H9 (cell line): ENCODE measurements around the gene CDC42EP4. TPM values are rescaled to one million over a fixed set of nuclear protein-coding genes. Genes with fewer than 3 reads are reported as not detected.

Source experiments
- DNase-seq: peaks from one replicate; pipeline ENCODE4 v3.0.0-alpha.2; 2017
- H2AFZ ChIP-seq: one replicate; pipeline ENCODE4 v1.6.1; 2013; ENCODE audit warnings: mild to moderate bottlenecking, low read length, control low read depth, moderate library complexity
- H2AK5ac ChIP-seq: 2 replicates; pipeline ENCODE4 v1.6.1; 2013; ENCODE audit warnings: low read length, control low read depth, mixed read lengths; ENCODE audit not compliant: insufficient read length
- H2BK120ac ChIP-seq: one replicate; pipeline ENCODE4 v1.6.1; 2013; ENCODE audit warnings: low read depth, mild to moderate bottlenecking, low read length, control low read depth, inconsistent platforms; ENCODE audit not compliant: poor library complexity, severe bottlenecking
- H2BK12ac ChIP-seq: 2 replicates; pipeline ENCODE4 v1.6.1; 2013; ENCODE audit warnings: low read length, control low read depth, mixed read lengths, low read depth; ENCODE audit not compliant: insufficient read length
- H2BK15ac ChIP-seq: 2 replicates; pipeline ENCODE4 v1.6.1; 2013; ENCODE audit warnings: low read depth, low read length, control low read depth
- H2BK20ac ChIP-seq: one replicate; pipeline ENCODE4 v1.6.1; 2013; ENCODE audit warnings: low read depth, mild to moderate bottlenecking, low read length, control low read depth, inconsistent platforms; ENCODE audit not compliant: poor library complexity, severe bottlenecking
- H2BK5ac ChIP-seq: 2 replicates; pipeline ENCODE4 v1.6.1; 2013; ENCODE audit warnings: low read length, control low read depth, mixed read lengths; ENCODE audit not compliant: insufficient read length
- H3K14ac ChIP-seq: 2 replicates; pipeline ENCODE4 v1.6.1; 2013; ENCODE audit warnings: low read length, control low read depth; ENCODE audit not compliant: insufficient read depth
- H3K18ac ChIP-seq: 2 replicates; pipeline ENCODE4 v1.6.1; 2013; ENCODE audit warnings: low read depth, mild to moderate bottlenecking, mixed read lengths, low read length, control low read depth; ENCODE audit not compliant: insufficient read length
- H3K23ac ChIP-seq: 2 replicates; pipeline ENCODE4 v1.6.1; 2013; ENCODE audit warnings: low read length, control low read depth, mixed read lengths, low read depth; ENCODE audit not compliant: insufficient read length
- H3K23me2 ChIP-seq: 2 replicates; pipeline ENCODE4 v1.6.1; 2013; ENCODE audit warnings: low read depth, mild to moderate bottlenecking, mixed read lengths, low read length, control low read depth; ENCODE audit not compliant: insufficient read length, poor library complexity, severe bottlenecking
- H3K27ac ChIP-seq: 2 replicates; pipeline ENCODE4 v1.5.1; 2013; ENCODE audit warnings: low read length, control low read depth, mixed read lengths, low read depth; ENCODE audit not compliant: insufficient read length
- H3K27me3 ChIP-seq: 2 replicates; pipeline ENCODE4 v1.6.1; 2013; ENCODE audit warnings: low read length, control low read depth, inconsistent platforms; ENCODE audit not compliant: insufficient read depth
- H3K4ac ChIP-seq: 2 replicates; pipeline ENCODE4 v1.6.1; 2013; ENCODE audit warnings: low read depth, mild to moderate bottlenecking, control low read depth, inconsistent platforms, low read length, moderate library complexity
- H3K4me1 ChIP-seq: 2 replicates; pipeline ENCODE4 v1.6.1; 2013; ENCODE audit warnings: low read length, control low read depth, inconsistent platforms; ENCODE audit not compliant: insufficient read depth
- H3K4me2 ChIP-seq: 2 replicates; pipeline ENCODE4 v1.6.1; 2013; ENCODE audit warnings: low read length, control low read depth, mixed read lengths; ENCODE audit not compliant: insufficient read length, insufficient read depth
- H3K56ac ChIP-seq: 2 replicates; pipeline ENCODE4 v1.6.1; 2013; ENCODE audit warnings: low read depth, mild to moderate bottlenecking, mixed read lengths, low read length, control low read depth; ENCODE audit not compliant: insufficient read length
- H3K79me1 ChIP-seq: 2 replicates; pipeline ENCODE4 v1.6.1; 2013; ENCODE audit warnings: low read depth, mild to moderate bottlenecking, moderate library complexity, low read length, control low read depth, inconsistent platforms; ENCODE audit not compliant: insufficient read depth, poor library complexity, severe bottlenecking
- H3K79me2 ChIP-seq: 2 replicates; pipeline ENCODE4 v1.6.1; 2013; ENCODE audit warnings: low read length, control low read depth, inconsistent platforms; ENCODE audit not compliant: insufficient read depth
- H3K9ac ChIP-seq: 2 replicates; pipeline ENCODE4 v1.6.1; 2013; ENCODE audit warnings: low read length, control low read depth, mixed read lengths; ENCODE audit not compliant: insufficient read length; ENCODE audit errors: extremely low read depth
- H3K9me3 ChIP-seq: one replicate; pipeline ENCODE4 v1.6.1; 2013; ENCODE audit warnings: low read depth, low read length, inconsistent platforms; ENCODE audit not compliant: control insufficient read depth
- H3T11ph ChIP-seq: one replicate; pipeline ENCODE4 v1.6.1; 2013; ENCODE audit warnings: mild to moderate bottlenecking, low read length, control low read depth, inconsistent platforms
- H4K20me1 ChIP-seq: one replicate; pipeline ENCODE4 v1.6.1; 2013; ENCODE audit not compliant: control insufficient read depth, insufficient read length, insufficient read depth
- H4K5ac ChIP-seq: 2 replicates; pipeline ENCODE4 v1.6.1; 2013; ENCODE audit warnings: low read depth, mild to moderate bottlenecking, mixed read lengths, low read length, control low read depth; ENCODE audit not compliant: insufficient read length
- H4K8ac ChIP-seq: replicated peaks from 2 replicates; pipeline ENCODE4 v1.6.1; 2013; ENCODE audit warnings: low read length, control low read depth, mixed read lengths, low read depth; ENCODE audit not compliant: insufficient read length
- H4K91ac ChIP-seq: 2 replicates; pipeline ENCODE4 v1.6.1; 2013; ENCODE audit warnings: low read depth, mild to moderate bottlenecking, moderate library complexity, mixed read lengths, low read length, control low read depth; ENCODE audit not compliant: insufficient read length
- H3K27ac Mint-ChIP-seq, 3 experiments: 2 replicates in 2 of 3; 3 replicates in 1 of 3; pipeline ENCODE4 v1.8.0; 2020 to 2021; ENCODE audit warnings: mixed read lengths in 3 of 3, mild to moderate bottlenecking in 1 of 3, moderate library complexity in 1 of 3
- H3K27me3 Mint-ChIP-seq: 2 replicates; pipeline ENCODE4 v1.8.0; 2021; ENCODE audit warnings: low read depth, mild to moderate bottlenecking, moderate library complexity, mixed read lengths
- H3K36me3 Mint-ChIP-seq, 3 experiments: 2 replicates in 2 of 3; 3 replicates in 1 of 3; pipeline ENCODE4 v1.8.0; 2020 to 2021; ENCODE audit warnings: low read depth in 3 of 3, mixed read lengths in 3 of 3; ENCODE audit not compliant: insufficient read depth in 1 of 3
- H3K4me1 Mint-ChIP-seq, 2 experiments: 2 replicates each; pipeline ENCODE4 v1.8.0; 2020; ENCODE audit warnings: mixed read lengths in 2 of 2
- H3K4me3 Mint-ChIP-seq, 2 experiments: 2 replicates in 1 of 2; 3 replicates in 1 of 2; pipeline ENCODE4 v1.8.0; 2020 to 2021; ENCODE audit warnings: mild to moderate bottlenecking in 2 of 2, mixed read lengths in 2 of 2, moderate library complexity in 1 of 2
- H3K9me3 Mint-ChIP-seq, 2 experiments: 2 replicates in 1 of 2; 3 replicates in 1 of 2; pipeline ENCODE4 v1.8.0; 2020; ENCODE audit warnings: mild to moderate bottlenecking in 2 of 2, mixed read lengths in 2 of 2, moderate library complexity in 1 of 2
- CTCF ChIP-seq: fragments of 200-600 bp; sonication (generic); conservative IDR thresholded peaks from 3 replicates; pipeline ENCODE4 v1.8.0; 2021; ENCODE audit warnings: antibody characterized with exemption, mild to moderate bottlenecking
- whole genome bisulfite sequencing: extraction: QIAGEN DNeasy Blood & Tissue Kit; methylation state at CpG from one replicate; pipeline ENCODE4 v1.1.7; 2013; ENCODE audit warnings: missing lambda C conversion rate, low lambda C conversion rate, mixed read lengths; ENCODE audit not compliant: insufficient read length; ENCODE audit errors: extremely low coverage; 5-methylcytosine and 5-hydroxymethylcytosine counted together
- total RNA-seq: library from RNA; stranded (reverse); gene quantifications from 2 replicates; pipeline ENCODE4 v1.2.1, GENCODE V29; 2021

CDC42EP4 gene
- total RNA-seq, 1 experiment from 2014 or later, result 27.1 TPM

GRCh38 chr17:73340093-73340596, 28.3 kb upstream of the CDC42EP4 start:
- Histone ChIP-seq H3K79me2 (no peaks in the 10 kb centered on the region), H3K4ac (no peak overlapping the region), H3K9me3 (no peaks in the 10 kb centered on the region), H4K5ac (no peak overlapping the region), H2AK5ac (no peak overlapping the region), H2AFZ (no peak overlapping the region), H3K27me3 (no peaks in the 10 kb centered on the region), H4K20me1 (no peaks in the 10 kb centered on the region), H4K8ac (no peak overlapping the region), H3K23me2 (peaks cover 4% of the 10 kb centered on the region), H3K18ac (no peak overlapping the region), H2BK12ac (no peak overlapping the region), H2BK15ac (no peak overlapping the region), H3K4me2 (no peak overlapping the region), H2BK120ac (no peak overlapping the region), H2BK20ac (no peak overlapping the region), H3K14ac (no peak overlapping the region), H3K23ac (no peak overlapping the region), H3K79me1 (no peaks in the 10 kb centered on the region), H4K91ac (no peak overlapping the region), H3K4me1 (peaks cover 7% of the 10 kb centered on the region; the same call in 1 of the 2 replicates), H3K27ac (no peak overlapping the region), H3K9ac (no peak overlapping the region), H3T11ph (no peak overlapping the region), H3K56ac (no peak overlapping the region), H2BK5ac (no peak overlapping the region)
- Mint-ChIP-seq H3K9me3 (no peaks in the 10 kb centered on the region), H3K27me3 (peaks cover 3% of the 10 kb centered on the region; the same call in 1 of the 2 replicates), H3K27ac (no peak overlapping the region), H3K36me3 (peaks cover 0 to 6% (median 1%) of the 10 kb centered on the region in 3 experiments; a peak in 3 of 7 replicates), H3K4me3 (0 out of 5 replicates have a peak overlapping the region, but pooled peaks of 1 of the 2 experiments have one; percentile 4), H3K4me1 (peaks cover 50 to 61% of the 10 kb centered on the region in 2 experiments)
- TF ChIP-seq CTCF, result no peak
- no CpG with 5 or more reads among the region's 7 CpGs for WGBS
- DNase-seq, result no peak
